PFSK-1 (cell line): Measurements from ENCODE around the gene TFCP2L1.

ENCODE experiments used
- FOXP2 ChIP-seq: optimal IDR thresholded peaks from 2 replicates; pipeline ENCODE3; 2011; ENCODE audit warnings: borderline replicate concordance, control low read depth, inconsistent platforms; ENCODE audit not compliant: insufficient read depth; ENCODE audit errors: extremely low read length, extremely low read depth
- POLR2AphosphoS5 ChIP-seq: IDR thresholded peaks from 2 replicates; pipeline ENCODE4 v1.6.1; 2012; ENCODE audit warnings: low read depth, mild to moderate bottlenecking, control low read depth, low read length, moderate library complexity
- REST ChIP-seq, 2 experiments: IDR thresholded peaks; 2 replicates each; pipeline versions ENCODE4 v1.6.1 to v1.8.0; 2011 to 2012; ENCODE audit warnings: low read depth in 2 of 2, low read length in 2 of 2, control low read depth in 1 of 2, inconsistent platforms in 1 of 2, mild to moderate bottlenecking in 1 of 2, moderate library complexity in 1 of 2; ENCODE audit not compliant: insufficient read depth in 1 of 2
- SIN3A ChIP-seq: IDR thresholded peaks from 2 replicates; pipeline ENCODE4 v1.6.1; 2012; ENCODE audit warnings: mild to moderate bottlenecking, low read length, moderate library complexity, borderline replicate concordance; ENCODE audit not compliant: insufficient read depth
- TAF1 ChIP-seq: IDR thresholded peaks from 2 replicates; pipeline ENCODE4 v1.6.1; 2012; ENCODE audit warnings: low read length, control low read depth, borderline replicate concordance; ENCODE audit not compliant: insufficient read depth

The TFCP2L1 gene

GRCh38 chr2:121201796-121202195, 83.2 kb downstream of the TFCP2L1 start:
- TF ChIP-seq SIN3A (no peak), TAF1 (no peak), FOXP2 (no peak), REST (IDR thresholded peaks at IDR 0.05; ENCODE audit: insufficient read depth in 1 of 2, low read depth in 2 of 2, low read length in 2 of 2) (no peak), POLR2AphosphoS5 (no peak)

- no peak for TF ChIP-seq REST (IDR thresholded peaks at IDR 0.05; ENCODE audit: insufficient read depth in 1 of 2, low read depth in 2 of 2, low read length in 2 of 2)
These were observed 84.3 kb downstream of the TFCP2L1 start for GRCh38 chr2:121200419-121201315.

GRCh38 chr2:121200011-121200347, 85.0 kb downstream of the TFCP2L1 start:
- TF ChIP-seq REST (IDR thresholded peaks at IDR 0.05; ENCODE audit: insufficient read depth in 1 of 2, low read depth in 2 of 2, low read length in 2 of 2) (no peak), FOXP2 (no peak), POLR2AphosphoS5 (no peak)

GRCh38 chr2:121199281-121200010, 85.6 kb downstream of the TFCP2L1 start:
- TF ChIP-seq POLR2AphosphoS5 (no peak), FOXP2 (no peak), TAF1 (no peak), REST (IDR thresholded peaks at IDR 0.05; ENCODE audit: insufficient read depth in 1 of 2, low read depth in 2 of 2, low read length in 2 of 2) (no peak), SIN3A (no peak)
